KMS-11 (cell line): ENCODE data around the gene APLN.

Source experiments
- H2AFZ ChIP-seq: fragments of 200-600 bp; sonication (generic); 2 replicates; pipeline ENCODE4 v1.6.1; 2016; ENCODE audit warnings: antibody characterized with exemption, mixed run types, low read depth
- H3K27ac ChIP-seq: fragments of 200-600 bp; sonication (generic); 2 replicates; pipeline ENCODE4 v1.6.1; 2016; ENCODE audit warnings: mild to moderate bottlenecking, mixed run types
- H3K27me3 ChIP-seq: fragments of 200-600 bp; sonication (generic); 2 replicates; pipeline ENCODE4 v1.6.1; 2017; ENCODE audit warnings: mild to moderate bottlenecking, low read depth, mixed run types, moderate library complexity; ENCODE audit not compliant: insufficient read depth
- H3K36me3 ChIP-seq: fragments of 200-600 bp; sonication (generic); 2 replicates; pipeline ENCODE4 v1.6.1; 2017; ENCODE audit warnings: mild to moderate bottlenecking, mixed run types; ENCODE audit not compliant: insufficient read depth
- H3K4me1 ChIP-seq: fragments of 200-600 bp; sonication (generic); 2 replicates; pipeline ENCODE4 v1.6.1; 2016; ENCODE audit warnings: mild to moderate bottlenecking, low read depth, mixed run types; ENCODE audit not compliant: poor library complexity, severe bottlenecking
- H3K4me2 ChIP-seq: fragments of 200-600 bp; sonication (generic); 2 replicates; pipeline ENCODE4 v1.7.0; 2016; ENCODE audit warnings: mild to moderate bottlenecking, mixed run types
- H3K4me3 ChIP-seq: fragments of 200-600 bp; sonication (generic); IDR thresholded peaks from 2 replicates; pipeline ENCODE4 v1.6.1; 2017; ENCODE audit warnings: low read depth, low read length, mixed read lengths; ENCODE audit not compliant: insufficient read depth
- H3K79me2 ChIP-seq: fragments of 200-600 bp; sonication (generic); 2 replicates; pipeline ENCODE4 v1.6.1; 2016; ENCODE audit warnings: low read depth, mixed run types; ENCODE audit not compliant: insufficient read depth
- H3K9ac ChIP-seq: fragments of 200-600 bp; sonication (generic); 2 replicates; pipeline ENCODE4 v1.6.1; 2016; ENCODE audit warnings: mild to moderate bottlenecking, mixed run types
- H4K20me1 ChIP-seq: fragments of 200-600 bp; sonication (generic); 2 replicates; pipeline ENCODE4 v1.6.1; 2016; ENCODE audit warnings: mild to moderate bottlenecking, mixed run types; ENCODE audit not compliant: insufficient read depth
- TF ChIP-seq, protein P1 (sequence below): fragments of 200-600 bp; sonication (generic); conservative IDR thresholded peaks from 2 replicates; pipeline ENCODE4 v1.6.1; 2017; ENCODE audit warnings: low read depth, mild to moderate bottlenecking, antibody characterized with exemption, low read length, moderate library complexity, mixed read lengths

The APLN gene

DNA sequence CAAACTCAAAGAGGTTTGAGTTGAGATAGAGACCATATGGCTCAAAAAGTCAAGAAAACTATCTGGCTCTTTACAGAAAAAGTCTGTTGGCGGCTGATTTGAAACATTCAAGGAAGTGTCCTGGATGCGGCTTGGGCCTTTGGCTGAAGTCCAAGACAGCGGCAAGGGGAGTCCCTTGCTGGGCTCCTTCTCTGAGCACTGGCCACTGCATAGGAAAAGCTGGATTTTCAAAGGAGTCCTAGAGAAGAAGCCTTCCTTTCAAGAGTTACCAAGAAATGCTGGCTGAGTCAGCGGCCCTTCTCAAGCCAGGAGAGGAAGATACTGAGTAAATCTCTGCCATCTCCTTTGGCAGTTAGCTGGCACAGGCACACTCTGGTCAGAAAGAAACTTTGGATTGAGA lies 12.1 kb downstream of the APLN start:
- no peaks in the 10 kb centered on the region for H3K36me3 ChIP-seq
- TF ChIP-seq, protein P1, sequence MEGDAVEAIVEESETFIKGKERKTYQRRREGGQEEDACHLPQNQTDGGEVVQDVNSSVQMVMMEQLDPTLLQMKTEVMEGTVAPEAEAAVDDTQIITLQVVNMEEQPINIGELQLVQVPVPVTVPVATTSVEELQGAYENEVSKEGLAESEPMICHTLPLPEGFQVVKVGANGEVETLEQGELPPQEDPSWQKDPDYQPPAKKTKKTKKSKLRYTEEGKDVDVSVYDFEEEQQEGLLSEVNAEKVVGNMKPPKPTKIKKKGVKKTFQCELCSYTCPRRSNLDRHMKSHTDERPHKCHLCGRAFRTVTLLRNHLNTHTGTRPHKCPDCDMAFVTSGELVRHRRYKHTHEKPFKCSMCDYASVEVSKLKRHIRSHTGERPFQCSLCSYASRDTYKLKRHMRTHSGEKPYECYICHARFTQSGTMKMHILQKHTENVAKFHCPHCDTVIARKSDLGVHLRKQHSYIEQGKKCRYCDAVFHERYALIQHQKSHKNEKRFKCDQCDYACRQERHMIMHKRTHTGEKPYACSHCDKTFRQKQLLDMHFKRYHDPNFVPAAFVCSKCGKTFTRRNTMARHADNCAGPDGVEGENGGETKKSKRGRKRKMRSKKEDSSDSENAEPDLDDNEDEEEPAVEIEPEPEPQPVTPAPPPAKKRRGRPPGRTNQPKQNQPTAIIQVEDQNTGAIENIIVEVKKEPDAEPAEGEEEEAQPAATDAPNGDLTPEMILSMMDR, result no peak

DNA sequence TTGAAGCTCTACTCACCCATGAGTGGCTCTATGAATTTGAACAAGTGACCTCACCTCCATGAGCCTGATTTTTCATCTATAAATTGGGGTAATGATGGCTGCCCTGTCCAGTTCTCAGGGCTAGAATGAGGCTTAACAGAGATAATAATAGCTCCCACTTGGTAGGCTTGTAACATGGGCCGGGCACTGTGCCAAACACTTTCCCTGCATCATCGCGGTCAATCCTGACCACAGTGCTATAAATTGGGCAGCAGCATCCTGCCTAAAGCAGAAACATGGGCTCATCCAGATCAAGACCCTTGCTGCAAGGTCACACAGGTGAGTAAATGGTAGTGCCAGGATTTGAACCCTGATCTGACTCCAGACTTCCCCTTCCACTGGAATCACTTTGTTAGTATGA lies 12.8 kb downstream of the APLN start:
- Histone ChIP-seq H4K20me1 (no peaks in the 10 kb centered on the region), H3K79me2 (no peaks in the 10 kb centered on the region), H3K27me3 (no peaks in the 10 kb centered on the region), H2AFZ (no peak overlapping the region), H3K27ac (no peak overlapping the region), H3K4me3 (no peak overlapping the region), H3K36me3 (no peaks in the 10 kb centered on the region), H3K4me1 (peaks cover 7% of the 10 kb centered on the region), H3K9ac (no peak overlapping the region), H3K4me2 (no peak overlapping the region)
- TF ChIP-seq, protein P1, result no peak

More for the DNA sequence above, 12.1 kb downstream of the APLN start:
- Histone ChIP-seq H3K4me2 (no peak overlapping the region), H3K27me3 (no peaks in the 10 kb centered on the region), H3K79me2 (no peaks in the 10 kb centered on the region), H2AFZ (no peak overlapping the region), H3K4me3 (no peak overlapping the region), H3K4me1 (peaks cover 2% of the 10 kb centered on the region), H3K27ac (no peak overlapping the region), H4K20me1 (no peaks in the 10 kb centered on the region), H3K9ac (no peak overlapping the region)

DNA sequence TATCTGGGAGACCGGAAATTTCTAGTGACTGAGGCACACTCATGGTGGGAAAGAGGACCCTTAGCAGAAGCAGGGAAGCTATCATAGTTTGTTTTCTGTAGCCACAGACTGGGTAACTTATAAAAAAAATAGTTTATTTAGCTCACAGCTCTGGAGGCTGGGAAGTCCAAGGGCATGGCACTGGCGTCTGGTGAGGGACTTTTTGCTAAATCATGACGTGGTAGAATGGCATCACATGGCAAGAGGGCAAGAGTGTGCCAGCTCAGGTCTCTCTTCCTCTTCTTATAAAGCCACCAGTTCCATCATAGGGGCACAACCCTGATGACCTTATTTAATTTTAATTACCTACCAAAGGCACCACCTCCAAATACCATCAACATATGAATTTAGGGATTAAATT lies 13.3 kb downstream of the APLN start:
- Histone ChIP-seq H3K9ac (no peak overlapping the region), H3K36me3 (no peaks in the 10 kb centered on the region), H2AFZ (no peak overlapping the region), H3K27ac (no peak overlapping the region), H3K4me2 (no peak overlapping the region), H3K4me1 (peaks cover 7% of the 10 kb centered on the region), H4K20me1 (no peaks in the 10 kb centered on the region), H3K79me2 (no peaks in the 10 kb centered on the region), H3K27me3 (no peaks in the 10 kb centered on the region), H3K4me3 (no peak overlapping the region)
- TF ChIP-seq, protein P1, result no peak

DNA sequence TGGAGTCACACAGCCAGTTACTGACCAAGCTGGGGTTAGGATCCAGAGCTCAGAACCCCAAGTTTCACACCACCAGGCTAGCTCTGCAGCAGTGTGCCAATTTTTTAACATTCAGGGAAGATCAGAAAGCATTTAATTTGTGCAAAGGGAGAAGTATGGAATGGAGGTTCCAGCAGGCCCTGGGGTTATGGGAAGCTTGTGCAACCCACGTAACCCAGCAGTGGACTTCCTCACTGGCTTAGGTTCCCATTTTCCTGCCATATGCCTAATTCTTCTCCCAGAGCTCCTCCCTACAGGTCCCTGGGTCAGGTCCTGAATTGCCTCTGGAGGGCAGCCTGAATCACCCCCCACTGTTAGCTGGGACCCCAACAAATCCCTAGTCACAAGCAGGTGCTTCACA lies 14.0 kb downstream of the APLN start:
- TF ChIP-seq, protein P1, result no peak
- Histone ChIP-seq H3K4me1 (peaks cover 7% of the 10 kb centered on the region), H3K4me2 (no peak overlapping the region)

More for the DNA sequence above, 14.0 kb downstream of the APLN start:
- H3K79me2 ChIP-seq, result no peaks in the 10 kb centered on the region
- H2AFZ ChIP-seq, result no peak overlapping the region
- H4K20me1 ChIP-seq, result no peaks in the 10 kb centered on the region
- H3K27ac ChIP-seq, result no peak overlapping the region
- no peak overlapping the region for H3K4me3 ChIP-seq
- H3K27me3 ChIP-seq, result no peaks in the 10 kb centered on the region
- no peaks in the 10 kb centered on the region for H3K36me3 ChIP-seq
- H3K9ac ChIP-seq, result no peak overlapping the region
